Type B pancreatic cell (in vitro differentiated cells): ENCODE data around the gene OR1L1. TPM values are rescaled to one million over a fixed set of nuclear protein-coding genes. Genes with fewer than 3 reads are reported as not detected.

Experiments
- DNase-seq: peaks from one replicate; pipeline ENCODE4 v3.0.0; 2021; ENCODE audit warnings: mixed read lengths; ENCODE audit not compliant: unreplicated experiment; ENCODE audit errors: extremely low spot score
- H3K27ac Mint-ChIP-seq: 2 replicates; pipeline ENCODE4 v1.8.0; 2021; ENCODE audit warnings: mild to moderate bottlenecking, mixed read lengths
- H3K27me3 Mint-ChIP-seq: 2 replicates; pipeline ENCODE4 v1.8.0; 2021; ENCODE audit warnings: mixed read lengths
- H3K36me3 Mint-ChIP-seq: 2 replicates; pipeline ENCODE4 v1.8.0; 2021; ENCODE audit warnings: mixed read lengths
- H3K4me1 Mint-ChIP-seq: one replicate; pipeline ENCODE4 v1.8.0; 2021; ENCODE audit warnings: mixed read lengths; ENCODE audit not compliant: unreplicated experiment
- H3K4me3 Mint-ChIP-seq: 2 replicates; pipeline ENCODE4 v1.8.0; 2021; ENCODE audit warnings: mild to moderate bottlenecking, mixed read lengths
- H3K9me3 Mint-ChIP-seq: 2 replicates; pipeline ENCODE4 v1.8.0; 2021; ENCODE audit warnings: mixed read lengths
- total RNA-seq: library from RNA; stranded (reverse); gene quantifications from 2 replicates; pipeline ENCODE4 v1.2.1, GENCODE V29; 2021; ENCODE audit warnings: low replicate concordance
- TF ChIP-seq, protein P1 (sequence below): fragments of 200-600 bp; sonication (generic); conservative IDR thresholded peaks from 2 replicates; pipeline ENCODE4 v1.5.0; 2021; ENCODE audit warnings: antibody characterized with exemption, mild to moderate bottlenecking

Gene OR1L1
- total RNA-seq, 1 donor from 2014 or later, result not detected

DNA sequence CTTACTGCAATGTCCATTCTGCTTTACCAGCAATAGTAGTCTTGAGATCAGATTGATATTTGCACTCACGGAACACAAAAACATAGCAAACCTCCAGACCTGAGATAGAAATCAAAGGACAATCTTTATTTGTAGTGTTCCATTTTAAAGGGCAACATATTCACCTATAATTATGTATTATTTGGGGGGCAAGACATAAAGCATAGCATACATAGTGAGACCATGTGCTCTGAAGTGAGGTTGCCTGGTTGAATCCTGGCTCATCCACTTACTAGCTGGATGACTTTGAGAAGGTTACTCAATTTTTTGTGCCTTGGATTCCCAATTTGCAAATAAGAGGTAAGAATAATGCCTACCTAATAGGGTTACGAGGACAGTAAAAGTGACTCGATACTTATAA, 4.0 kb upstream of the OR1L1 start, which contains the start of gene OR1B1:
OR1B1 (minus strand) TSS at position 101 of the 400 bp plus-strand sequence.
- no peak for DNase-seq
- Mint-ChIP-seq H3K36me3 (no peaks in the 10 kb centered on the region), H3K27me3 (no peaks in the 10 kb centered on the region), H3K4me3 (no peak within 1 kb of the TSS), H3K9me3 (no peaks in the 10 kb centered on the region), H3K27ac (no peak within 1 kb of the TSS), H3K4me1 (no peaks in the 10 kb centered on the region)
- TF ChIP-seq, protein P1, sequence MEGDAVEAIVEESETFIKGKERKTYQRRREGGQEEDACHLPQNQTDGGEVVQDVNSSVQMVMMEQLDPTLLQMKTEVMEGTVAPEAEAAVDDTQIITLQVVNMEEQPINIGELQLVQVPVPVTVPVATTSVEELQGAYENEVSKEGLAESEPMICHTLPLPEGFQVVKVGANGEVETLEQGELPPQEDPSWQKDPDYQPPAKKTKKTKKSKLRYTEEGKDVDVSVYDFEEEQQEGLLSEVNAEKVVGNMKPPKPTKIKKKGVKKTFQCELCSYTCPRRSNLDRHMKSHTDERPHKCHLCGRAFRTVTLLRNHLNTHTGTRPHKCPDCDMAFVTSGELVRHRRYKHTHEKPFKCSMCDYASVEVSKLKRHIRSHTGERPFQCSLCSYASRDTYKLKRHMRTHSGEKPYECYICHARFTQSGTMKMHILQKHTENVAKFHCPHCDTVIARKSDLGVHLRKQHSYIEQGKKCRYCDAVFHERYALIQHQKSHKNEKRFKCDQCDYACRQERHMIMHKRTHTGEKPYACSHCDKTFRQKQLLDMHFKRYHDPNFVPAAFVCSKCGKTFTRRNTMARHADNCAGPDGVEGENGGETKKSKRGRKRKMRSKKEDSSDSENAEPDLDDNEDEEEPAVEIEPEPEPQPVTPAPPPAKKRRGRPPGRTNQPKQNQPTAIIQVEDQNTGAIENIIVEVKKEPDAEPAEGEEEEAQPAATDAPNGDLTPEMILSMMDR, result no peak

DNA sequence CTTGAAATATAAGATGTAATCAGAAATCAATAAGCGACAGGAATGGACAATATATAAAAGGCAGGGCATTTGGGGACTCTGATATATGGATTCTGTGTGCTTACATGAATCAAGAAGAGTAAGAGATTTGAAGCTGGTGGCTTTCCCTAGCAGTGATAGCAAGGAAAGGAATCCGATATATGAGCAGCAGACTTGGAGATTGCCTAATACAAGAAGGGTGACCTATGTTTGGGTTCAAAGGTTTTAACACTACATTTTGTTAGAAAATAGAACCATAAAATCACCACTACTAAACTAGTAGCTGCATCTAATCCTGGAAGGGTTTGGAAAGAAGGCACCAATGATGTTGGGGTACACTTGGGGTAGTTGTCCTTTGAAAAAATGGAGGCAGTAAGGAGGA, 11.0 kb downstream of the OR1L1 start:
- TF ChIP-seq, protein P1, result no peak
- Mint-ChIP-seq H3K4me1 (no peaks in the 10 kb centered on the region), H3K4me3 (no peak overlapping the region), H3K9me3 (no peaks in the 10 kb centered on the region), H3K27ac (no peak overlapping the region), H3K27me3 (peaks cover 3% of the 10 kb centered on the region), H3K36me3 (no peaks in the 10 kb centered on the region)
- no peak for DNase-seq

DNA sequence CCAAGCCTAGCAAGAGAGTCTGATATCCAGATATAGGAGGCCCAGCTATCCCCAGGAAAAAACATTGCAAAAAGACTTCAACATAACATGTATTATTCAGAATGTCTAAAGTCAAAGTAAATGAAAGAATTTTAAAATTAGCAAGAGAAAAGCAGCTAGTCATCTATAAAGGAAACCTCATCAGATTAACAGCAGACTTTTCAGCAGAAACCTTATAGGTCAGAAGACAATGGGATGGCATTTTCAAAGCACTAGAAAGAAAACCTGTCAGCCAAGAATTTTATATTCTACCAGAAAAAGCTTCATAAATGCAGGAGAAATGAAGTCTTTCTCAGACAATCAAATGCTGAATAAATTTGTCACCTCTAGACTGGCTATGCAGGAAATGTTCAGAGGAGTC, 23.3 kb downstream of the OR1L1 start:
- H3K9me3 Mint-ChIP-seq, result no peaks in the 10 kb centered on the region
- H3K4me1 Mint-ChIP-seq, result no peaks in the 10 kb centered on the region

DNA sequence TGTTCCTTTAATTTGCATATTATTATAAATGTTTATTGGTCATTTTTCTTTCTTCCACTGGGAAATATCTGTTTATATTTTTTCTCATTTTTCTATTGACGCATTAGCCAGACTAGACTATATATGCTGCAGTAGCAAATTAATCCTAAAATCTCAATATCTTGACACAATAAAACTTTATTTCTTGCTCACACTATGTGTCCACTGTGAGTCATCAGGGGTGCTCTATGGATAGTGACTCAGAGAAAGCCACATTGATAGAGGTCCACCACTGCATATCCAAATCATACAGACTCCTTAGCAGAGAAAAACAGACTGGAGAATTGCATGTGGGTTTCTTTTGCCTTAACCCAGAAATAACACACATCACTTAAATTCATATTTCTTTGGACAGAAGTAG, 34.2 kb downstream of the OR1L1 start:
- Mint-ChIP-seq H3K4me3 (no peak overlapping the region), H3K9me3 (peaks cover 6% of the 10 kb centered on the region), H3K27me3 (peaks cover 6% of the 10 kb centered on the region), H3K27ac (no peak overlapping the region), H3K4me1 (no peaks in the 10 kb centered on the region), H3K36me3 (no peaks in the 10 kb centered on the region)
- TF ChIP-seq, protein P1, result no peak
- no peak for DNase-seq

More for the DNA sequence above, 23.3 kb downstream of the OR1L1 start:
- no peaks in the 10 kb centered on the region for H3K27me3 Mint-ChIP-seq
- TF ChIP-seq, protein P1, result no peak
- no peak overlapping the region for H3K27ac Mint-ChIP-seq
- no peak overlapping the region for H3K4me3 Mint-ChIP-seq
- H3K36me3 Mint-ChIP-seq, result no peaks in the 10 kb centered on the region
- no peak for DNase-seq

Other genes with a start within 250 kb of the OR1L1 start
- gene OR1J1, start 183.8 kb upstream of the OR1L1 start, total RNA-seq, result not detected in 2 replicates
- gene OR1J2, start 150.9 kb upstream of the OR1L1 start, total RNA-seq, result not detected in 2 replicates
- gene OR1J4, start 142.6 kb upstream of the OR1L1 start, total RNA-seq, result not detected in 2 replicates
- not detected in 2 replicates for gene OR1N1, start 134.4 kb upstream of the OR1L1 start, total RNA-seq
- gene OR1N2, start 108.6 kb upstream of the OR1L1 start, total RNA-seq, result not detected in 2 replicates
- not detected in 2 replicates for gene OR1L8, start 78.3 kb upstream of the OR1L1 start, total RNA-seq
- not detected in 2 replicates for gene OR1Q1, start 47.0 kb upstream of the OR1L1 start, total RNA-seq
- gene OR1B1, start 4.1 kb upstream of the OR1L1 start, total RNA-seq, result not detected in 2 replicates
- gene OR1L3, start 13.4 kb downstream of the OR1L1 start, total RNA-seq, result not detected in 2 replicates
- gene OR1L4, start 62.3 kb downstream of the OR1L1 start, total RNA-seq, result not detected in 2 replicates
- not detected in 2 replicates for gene OR1L6, start 80.6 kb downstream of the OR1L1 start, total RNA-seq
- gene OR5C1, start 127.2 kb downstream of the OR1L1 start, total RNA-seq, result not detected in 2 replicates
- gene OR1K1, start 138.4 kb downstream of the OR1L1 start, total RNA-seq, result not detected in 2 replicates
- gene PDCL, start 166.9 kb downstream of the OR1L1 start, total RNA-seq, result 18.5 and 21.3 TPM in 2 replicates
- 57.7 TPM in 2 replicates for gene RC3H2, start 243.6 kb downstream of the OR1L1 start, total RNA-seq